ENCODE data around the gene EPHA5.

- TF ChIP-seq, protein P1, sequence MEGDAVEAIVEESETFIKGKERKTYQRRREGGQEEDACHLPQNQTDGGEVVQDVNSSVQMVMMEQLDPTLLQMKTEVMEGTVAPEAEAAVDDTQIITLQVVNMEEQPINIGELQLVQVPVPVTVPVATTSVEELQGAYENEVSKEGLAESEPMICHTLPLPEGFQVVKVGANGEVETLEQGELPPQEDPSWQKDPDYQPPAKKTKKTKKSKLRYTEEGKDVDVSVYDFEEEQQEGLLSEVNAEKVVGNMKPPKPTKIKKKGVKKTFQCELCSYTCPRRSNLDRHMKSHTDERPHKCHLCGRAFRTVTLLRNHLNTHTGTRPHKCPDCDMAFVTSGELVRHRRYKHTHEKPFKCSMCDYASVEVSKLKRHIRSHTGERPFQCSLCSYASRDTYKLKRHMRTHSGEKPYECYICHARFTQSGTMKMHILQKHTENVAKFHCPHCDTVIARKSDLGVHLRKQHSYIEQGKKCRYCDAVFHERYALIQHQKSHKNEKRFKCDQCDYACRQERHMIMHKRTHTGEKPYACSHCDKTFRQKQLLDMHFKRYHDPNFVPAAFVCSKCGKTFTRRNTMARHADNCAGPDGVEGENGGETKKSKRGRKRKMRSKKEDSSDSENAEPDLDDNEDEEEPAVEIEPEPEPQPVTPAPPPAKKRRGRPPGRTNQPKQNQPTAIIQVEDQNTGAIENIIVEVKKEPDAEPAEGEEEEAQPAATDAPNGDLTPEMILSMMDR (IDR thresholded peaks at IDR 0.05): no peak
- no peak for TF ChIP-seq POLR2A (IDR thresholded peaks at IDR 0.05)
These were observed 111.0 kb downstream of the EPHA5 start for GRCh38 chr4:65559270-65559669.
